AG09319 (cell line): ENCODE data around the gene P3R3URF.
"Not testable (repeated sequence)": the region's sequence is repeated elsewhere in the genome, so short reads cannot be mapped to it uniquely, and the experiment has no call there.

Experiments
- DNase-seq: peaks from one replicate; pipeline ENCODE4 v3.0.0-alpha.2; 2010; ENCODE audit warnings: low read depth; ENCODE audit errors: extremely low read depth
- TF ChIP-seq, protein P1 (sequence below): IDR thresholded peaks from 2 replicates; pipeline ENCODE4 v1.5.1; 2011; ENCODE audit warnings: low read depth, mild to moderate bottlenecking, inconsistent platforms, low read length, moderate library complexity

P3R3URF gene

DNA sequence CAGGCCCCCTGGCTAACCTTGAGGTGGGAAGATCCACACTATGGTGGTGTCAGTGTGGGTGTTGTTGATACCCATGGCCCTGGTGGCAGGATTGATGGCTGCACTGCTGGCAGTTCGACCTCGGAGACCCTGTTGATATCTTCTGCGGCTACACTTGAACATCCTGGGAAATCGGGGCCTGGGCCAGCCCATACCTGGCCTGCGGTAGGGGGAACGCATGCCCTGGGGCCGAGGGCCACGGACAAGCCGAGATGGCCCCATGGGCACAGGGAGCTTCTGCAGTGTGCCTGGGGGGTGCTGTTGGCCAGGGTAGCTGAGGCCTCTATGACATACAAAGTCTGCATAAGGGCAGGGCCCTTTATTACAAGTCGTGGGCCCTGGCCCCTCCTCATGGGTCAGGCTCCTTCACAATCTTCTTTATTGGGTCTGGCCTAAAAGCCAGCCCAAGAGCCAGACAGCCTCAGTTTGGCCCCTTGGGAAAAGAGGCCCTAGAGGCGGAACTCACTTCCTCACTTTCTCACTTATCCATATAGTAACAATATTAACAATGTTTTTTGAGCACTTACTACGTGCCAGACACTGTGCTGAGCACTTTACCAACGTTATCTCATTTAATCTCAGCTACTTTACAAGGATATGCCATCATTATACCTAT, at the start of gene P3R3URF:
Gene P3R3URF, minus strand, starts transcription at position 278 of the 655 bp plus-strand sequence. Its CDS starts 17 bp downstream, at position 261.
- TF ChIP-seq, protein P1, sequence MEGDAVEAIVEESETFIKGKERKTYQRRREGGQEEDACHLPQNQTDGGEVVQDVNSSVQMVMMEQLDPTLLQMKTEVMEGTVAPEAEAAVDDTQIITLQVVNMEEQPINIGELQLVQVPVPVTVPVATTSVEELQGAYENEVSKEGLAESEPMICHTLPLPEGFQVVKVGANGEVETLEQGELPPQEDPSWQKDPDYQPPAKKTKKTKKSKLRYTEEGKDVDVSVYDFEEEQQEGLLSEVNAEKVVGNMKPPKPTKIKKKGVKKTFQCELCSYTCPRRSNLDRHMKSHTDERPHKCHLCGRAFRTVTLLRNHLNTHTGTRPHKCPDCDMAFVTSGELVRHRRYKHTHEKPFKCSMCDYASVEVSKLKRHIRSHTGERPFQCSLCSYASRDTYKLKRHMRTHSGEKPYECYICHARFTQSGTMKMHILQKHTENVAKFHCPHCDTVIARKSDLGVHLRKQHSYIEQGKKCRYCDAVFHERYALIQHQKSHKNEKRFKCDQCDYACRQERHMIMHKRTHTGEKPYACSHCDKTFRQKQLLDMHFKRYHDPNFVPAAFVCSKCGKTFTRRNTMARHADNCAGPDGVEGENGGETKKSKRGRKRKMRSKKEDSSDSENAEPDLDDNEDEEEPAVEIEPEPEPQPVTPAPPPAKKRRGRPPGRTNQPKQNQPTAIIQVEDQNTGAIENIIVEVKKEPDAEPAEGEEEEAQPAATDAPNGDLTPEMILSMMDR = no peak

DNA sequence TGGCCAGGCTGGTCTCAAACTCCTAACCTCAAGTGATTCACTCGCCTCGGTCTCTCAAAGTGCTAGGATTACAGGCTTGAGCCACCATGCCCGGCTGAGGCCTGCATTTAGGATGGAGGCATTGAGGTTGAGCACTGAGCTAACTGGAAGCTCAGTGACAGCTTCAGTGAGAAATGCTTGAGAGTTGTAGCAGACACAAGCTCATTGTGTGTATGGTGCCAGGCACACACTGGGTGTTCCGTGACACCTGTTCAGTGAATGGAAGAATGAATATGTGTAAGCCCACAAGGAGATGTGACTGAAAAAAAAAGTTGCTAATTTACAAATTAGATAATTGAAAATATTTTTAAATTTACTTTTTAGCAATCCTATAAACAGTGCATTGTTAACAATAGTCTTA, 48.7 kb upstream of the P3R3URF start:
- TF ChIP-seq, protein P1 = no peak
- no peak for DNase-seq

More for the DNA sequence above, at the start of gene P3R3URF:
- DNase-seq = no peak

DNA sequence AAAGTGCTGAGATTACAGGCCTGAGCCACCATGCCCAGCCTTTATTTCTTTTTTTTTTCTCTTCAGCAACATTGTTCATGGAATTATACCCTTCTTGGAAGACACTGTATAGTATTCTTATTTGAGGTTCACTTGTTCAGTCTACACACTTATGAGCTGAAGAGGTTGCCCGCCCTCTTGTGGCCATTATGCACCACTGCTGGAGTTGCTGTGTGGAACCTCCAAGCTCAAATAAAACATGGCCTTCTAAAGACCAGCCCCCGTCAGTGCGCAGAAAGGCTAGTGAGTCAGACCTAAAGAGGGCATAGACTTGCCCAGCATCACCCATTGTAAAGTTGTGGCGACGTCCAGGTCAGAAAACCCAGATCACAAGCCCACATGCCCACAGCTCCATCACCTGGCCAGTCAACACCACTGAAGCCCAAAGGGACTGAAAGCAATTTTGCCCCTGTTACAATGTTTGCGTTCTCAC, 47.2 kb upstream of the P3R3URF start:
- DNase-seq = peak; percentile 70
- TF ChIP-seq, protein P1 = peak; percentile 97

DNA sequence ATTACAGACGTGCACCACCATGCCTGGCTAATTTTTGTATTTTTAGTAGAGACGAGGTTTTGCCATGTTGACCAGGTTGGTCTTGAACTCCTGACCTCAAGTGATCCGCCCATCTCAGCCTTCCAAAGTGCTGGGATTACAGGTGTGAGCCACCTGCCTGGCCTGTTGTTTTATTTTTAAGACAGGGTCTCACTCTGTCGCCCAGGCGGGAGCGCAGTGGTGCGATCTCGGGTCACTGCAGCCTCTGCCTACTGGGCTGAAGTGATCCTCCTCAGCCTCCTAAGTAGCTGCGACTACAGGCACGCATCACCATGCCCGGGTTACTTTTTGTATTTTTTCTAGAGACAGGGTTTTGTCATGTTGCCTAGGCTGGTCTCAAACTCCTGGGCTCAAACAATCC, 46.8 kb upstream of the P3R3URF start:
- not testable (repeated sequence) for DNase-seq

DNA sequence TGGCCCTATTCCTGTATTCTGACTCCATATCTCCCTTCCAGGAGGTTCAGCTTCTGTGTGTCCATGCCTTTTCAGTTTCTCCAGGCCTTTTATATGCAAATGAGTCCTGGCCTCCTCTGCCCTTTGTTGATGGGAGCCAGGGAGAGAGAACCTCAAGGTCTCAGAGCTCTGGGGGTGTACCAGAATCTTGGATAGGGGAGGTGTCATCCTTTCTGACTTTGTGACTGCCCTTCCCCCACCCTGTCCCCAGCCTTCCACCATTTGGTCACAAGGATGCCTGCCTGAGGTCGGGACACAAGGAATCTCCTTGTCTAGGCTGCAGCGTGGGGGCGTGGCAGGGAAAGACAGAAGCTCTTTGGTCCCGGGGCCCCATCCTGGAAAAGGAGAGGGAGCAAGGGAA, 45.5 kb upstream of the P3R3URF start:
- DNase-seq = no peak
- TF ChIP-seq, protein P1 = no peak

DNA sequence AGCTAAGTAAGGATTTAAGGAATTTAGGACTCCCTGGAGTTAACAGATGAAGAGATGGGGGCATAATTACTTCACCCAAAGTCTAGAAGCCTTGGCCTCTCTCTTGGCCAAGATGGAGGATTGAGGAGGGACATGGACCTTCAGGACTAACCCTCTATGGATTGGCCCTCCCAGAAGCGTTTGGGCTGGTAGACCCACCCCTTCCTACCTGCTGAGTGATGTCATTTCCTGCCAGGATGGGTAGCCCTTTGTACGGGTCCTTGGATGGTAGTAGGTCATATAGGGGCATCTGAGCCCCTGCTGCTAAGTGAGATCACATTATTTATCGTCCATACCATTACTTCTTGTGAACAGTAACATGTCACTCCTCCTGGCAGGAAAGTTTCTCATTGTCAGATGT, 44.5 kb upstream of the P3R3URF start:
- TF ChIP-seq, protein P1 = no peak
- DNase-seq = no peak

DNA sequence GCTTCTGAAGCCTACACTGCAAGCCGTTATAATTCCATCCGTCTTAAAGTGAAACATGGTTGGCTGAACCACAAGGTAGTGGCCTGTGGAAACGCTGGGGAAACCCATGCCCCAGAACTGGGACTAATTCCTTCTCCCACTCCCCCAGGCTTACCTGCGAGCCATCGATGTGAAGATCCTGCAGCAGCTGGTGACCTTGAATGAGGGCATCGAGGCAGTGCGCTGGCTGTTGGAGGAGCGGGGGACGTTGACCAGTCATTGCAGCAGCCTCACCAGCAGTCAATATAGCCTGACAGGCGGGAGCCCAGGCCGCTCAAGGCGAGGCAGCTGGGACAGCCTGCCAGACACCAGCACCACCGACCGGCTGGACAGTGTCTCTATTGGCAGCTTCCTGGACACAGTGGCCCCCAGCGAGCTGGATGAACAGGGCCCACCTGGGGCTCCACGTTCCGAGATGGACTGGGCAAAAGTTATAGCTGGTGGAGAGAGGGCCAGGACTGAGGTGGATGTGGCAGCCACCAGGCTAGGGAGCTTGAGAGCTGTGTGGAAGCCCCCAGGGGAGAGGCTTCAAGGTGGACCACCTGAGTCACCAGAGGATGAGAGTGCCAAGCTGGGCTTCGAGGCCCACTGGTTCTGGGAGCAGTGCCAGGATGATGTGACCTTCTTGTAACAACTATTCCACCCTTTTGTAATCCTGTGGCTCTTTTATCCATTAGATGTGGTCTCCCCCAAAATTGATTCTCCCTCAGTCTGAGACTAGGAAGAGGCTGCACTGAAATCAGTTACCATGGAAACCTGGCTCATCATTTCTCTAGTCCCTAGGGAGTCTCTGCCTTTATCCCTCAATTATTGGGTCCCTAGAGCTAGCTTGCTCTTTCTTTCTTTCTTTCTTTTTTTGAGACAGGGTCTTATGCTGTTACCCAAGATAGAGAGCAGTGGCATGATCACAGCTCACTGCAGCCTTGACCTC, 43.5 kb upstream of the P3R3URF start:
- TF ChIP-seq, protein P1 = no peak
- no peak for DNase-seq
